HL-60 (cell line): ENCODE results near the gene MYBPHL.

ENCODE experiments used
- GABPA ChIP-seq: IDR thresholded peaks from 2 replicates; pipeline ENCODE4 v1.6.1; 2012; ENCODE audit warnings: low read depth
- POLR2AphosphoS5 ChIP-seq: IDR thresholded peaks from 2 replicates; pipeline ENCODE4 v1.6.1; 2012; ENCODE audit warnings: low read depth
- TF ChIP-seq, protein P1 (sequence below): IDR thresholded peaks from one replicate; pipeline ENCODE4 v1.5.1; 2011; ENCODE audit warnings: low read length, control low read depth, inconsistent platforms; ENCODE audit not compliant: insufficient read depth
- TF ChIP-seq, protein P2 (sequence below): IDR thresholded peaks from 2 replicates; pipeline ENCODE4 v1.6.1; 2012; ENCODE audit warnings: low read depth; ENCODE audit not compliant: insufficient replicate concordance

DNA sequence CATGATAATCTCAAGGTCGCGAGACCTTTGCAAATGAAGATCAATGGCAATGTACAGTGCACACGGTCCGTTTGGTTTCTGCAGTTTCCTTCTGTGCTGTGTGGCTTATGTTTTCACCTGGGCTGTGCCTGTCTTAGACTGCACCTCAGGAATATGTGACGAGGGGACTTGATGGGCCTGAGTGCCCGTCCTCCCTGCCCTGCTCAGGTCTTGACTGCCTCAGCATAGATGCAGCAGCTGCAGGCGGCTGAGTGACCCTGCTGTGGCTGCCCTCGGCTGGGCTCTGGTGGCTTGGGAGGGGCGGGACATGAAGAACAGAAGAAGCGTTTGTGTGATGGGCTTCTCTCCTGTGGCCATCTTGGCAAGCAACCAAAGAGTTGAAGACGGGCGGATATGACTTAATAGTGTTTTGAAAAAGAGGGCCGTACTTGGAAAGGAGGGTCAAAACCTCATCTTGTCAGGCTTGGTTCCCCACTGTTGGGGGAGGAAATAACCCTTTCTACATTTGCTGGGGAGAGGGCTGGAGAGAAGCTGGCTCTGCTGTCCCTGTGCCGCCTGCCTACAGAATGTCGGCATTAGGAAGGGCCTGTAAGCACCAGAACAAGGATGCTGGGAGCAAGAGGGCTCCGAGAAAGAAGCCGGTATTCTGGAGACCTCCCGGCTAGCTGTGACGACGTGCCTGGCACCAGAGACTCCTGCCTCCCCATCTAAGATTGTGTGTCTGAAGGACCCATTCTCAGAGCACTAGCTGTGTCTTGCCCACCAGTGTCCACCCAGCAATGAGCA is 7.1 kb downstream of the MYBPHL start:
- TF ChIP-seq POLR2AphosphoS5 (no peak), GABPA (no peak)
- TF ChIP-seq, protein P1, sequence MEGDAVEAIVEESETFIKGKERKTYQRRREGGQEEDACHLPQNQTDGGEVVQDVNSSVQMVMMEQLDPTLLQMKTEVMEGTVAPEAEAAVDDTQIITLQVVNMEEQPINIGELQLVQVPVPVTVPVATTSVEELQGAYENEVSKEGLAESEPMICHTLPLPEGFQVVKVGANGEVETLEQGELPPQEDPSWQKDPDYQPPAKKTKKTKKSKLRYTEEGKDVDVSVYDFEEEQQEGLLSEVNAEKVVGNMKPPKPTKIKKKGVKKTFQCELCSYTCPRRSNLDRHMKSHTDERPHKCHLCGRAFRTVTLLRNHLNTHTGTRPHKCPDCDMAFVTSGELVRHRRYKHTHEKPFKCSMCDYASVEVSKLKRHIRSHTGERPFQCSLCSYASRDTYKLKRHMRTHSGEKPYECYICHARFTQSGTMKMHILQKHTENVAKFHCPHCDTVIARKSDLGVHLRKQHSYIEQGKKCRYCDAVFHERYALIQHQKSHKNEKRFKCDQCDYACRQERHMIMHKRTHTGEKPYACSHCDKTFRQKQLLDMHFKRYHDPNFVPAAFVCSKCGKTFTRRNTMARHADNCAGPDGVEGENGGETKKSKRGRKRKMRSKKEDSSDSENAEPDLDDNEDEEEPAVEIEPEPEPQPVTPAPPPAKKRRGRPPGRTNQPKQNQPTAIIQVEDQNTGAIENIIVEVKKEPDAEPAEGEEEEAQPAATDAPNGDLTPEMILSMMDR: no peak
- TF ChIP-seq, protein P2, sequence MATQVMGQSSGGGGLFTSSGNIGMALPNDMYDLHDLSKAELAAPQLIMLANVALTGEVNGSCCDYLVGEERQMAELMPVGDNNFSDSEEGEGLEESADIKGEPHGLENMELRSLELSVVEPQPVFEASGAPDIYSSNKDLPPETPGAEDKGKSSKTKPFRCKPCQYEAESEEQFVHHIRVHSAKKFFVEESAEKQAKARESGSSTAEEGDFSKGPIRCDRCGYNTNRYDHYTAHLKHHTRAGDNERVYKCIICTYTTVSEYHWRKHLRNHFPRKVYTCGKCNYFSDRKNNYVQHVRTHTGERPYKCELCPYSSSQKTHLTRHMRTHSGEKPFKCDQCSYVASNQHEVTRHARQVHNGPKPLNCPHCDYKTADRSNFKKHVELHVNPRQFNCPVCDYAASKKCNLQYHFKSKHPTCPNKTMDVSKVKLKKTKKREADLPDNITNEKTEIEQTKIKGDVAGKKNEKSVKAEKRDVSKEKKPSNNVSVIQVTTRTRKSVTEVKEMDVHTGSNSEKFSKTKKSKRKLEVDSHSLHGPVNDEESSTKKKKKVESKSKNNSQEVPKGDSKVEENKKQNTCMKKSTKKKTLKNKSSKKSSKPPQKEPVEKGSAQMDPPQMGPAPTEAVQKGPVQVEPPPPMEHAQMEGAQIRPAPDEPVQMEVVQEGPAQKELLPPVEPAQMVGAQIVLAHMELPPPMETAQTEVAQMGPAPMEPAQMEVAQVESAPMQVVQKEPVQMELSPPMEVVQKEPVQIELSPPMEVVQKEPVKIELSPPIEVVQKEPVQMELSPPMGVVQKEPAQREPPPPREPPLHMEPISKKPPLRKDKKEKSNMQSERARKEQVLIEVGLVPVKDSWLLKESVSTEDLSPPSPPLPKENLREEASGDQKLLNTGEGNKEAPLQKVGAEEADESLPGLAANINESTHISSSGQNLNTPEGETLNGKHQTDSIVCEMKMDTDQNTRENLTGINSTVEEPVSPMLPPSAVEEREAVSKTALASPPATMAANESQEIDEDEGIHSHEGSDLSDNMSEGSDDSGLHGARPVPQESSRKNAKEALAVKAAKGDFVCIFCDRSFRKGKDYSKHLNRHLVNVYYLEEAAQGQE: no peak
